PC-9 (cell line): ENCODE results near the gene GALNT5. TPM values are rescaled to one million over a fixed set of nuclear protein-coding genes. Genes with fewer than 3 reads are reported as not detected.

ENCODE experiments used
- BruUV-seq: library from RNA; stranded (reverse); fragments of 400-500 nt; replicated peaks from 2 replicates; lab custom pipeline; 2021; lab: Mats Ljungman, UMichigan
- CTCF ChIA-PET: fragments of 300-600 bp; sonication (Branson Sonifier 250); formaldehyde crosslinking; loops from one replicate; lab custom pipeline; 2022; ENCODE audit warnings: antibody characterized with exemption; lab: Charles Lee
- POLR2A ChIA-PET: fragments of 300-600 bp; sonication (Branson Sonifier 250); formaldehyde crosslinking; loops from one replicate; lab custom pipeline; 2022; ENCODE audit warnings: antibody characterized with exemption; ENCODE audit not compliant: unreplicated experiment; lab: Charles Lee
- DNase-seq, 2 experiments: peaks; one replicate each; pipeline versions ENCODE4 v3.0.0 to v3.0.0-alpha.2; 2015 to 2022; ENCODE audit warnings: mixed read lengths in 1 of 2
- H2AFZ ChIP-seq: fragments of 200-600 bp; sonication (generic); 2 replicates; pipeline ENCODE4 v1.8.1; 2017; ENCODE audit warnings: antibody characterized with exemption
- H3F3A ChIP-seq: fragments of 200-600 bp; sonication (generic); 2 replicates; pipeline ENCODE4 v1.8.1; 2017; ENCODE audit warnings: antibody characterized with exemption, mild to moderate bottlenecking, low read depth; ENCODE audit not compliant: insufficient read depth
- H3K27ac ChIP-seq: fragments of 200-600 bp; sonication (generic); 2 replicates; pipeline ENCODE4 v1.6.1; 2016; ENCODE audit warnings: mixed run types
- H3K27me3 ChIP-seq: fragments of 200-600 bp; sonication (generic); 2 replicates; pipeline ENCODE4 v1.6.1; 2016; ENCODE audit warnings: low read depth, mixed run types; ENCODE audit not compliant: insufficient read depth
- H3K36me3 ChIP-seq: fragments of 200-600 bp; sonication (generic); 2 replicates; pipeline ENCODE4 v1.6.1; 2016; ENCODE audit warnings: low read depth, mixed run types
- H3K4me1 ChIP-seq: fragments of 200-600 bp; sonication (generic); replicated peaks from 2 replicates; pipeline ENCODE4 v1.6.1; 2016; ENCODE audit warnings: mixed run types; ENCODE audit not compliant: insufficient read depth
- H3K4me2 ChIP-seq: fragments of 200-600 bp; sonication (generic); 2 replicates; pipeline ENCODE4 v1.6.1; 2017; ENCODE audit warnings: mixed run types
- H3K4me3 ChIP-seq: fragments of 200-600 bp; sonication (generic); 2 replicates; pipeline ENCODE4 v1.6.1; 2016; ENCODE audit warnings: mixed run types
- H3K79me2 ChIP-seq: fragments of 200-600 bp; sonication (generic); 2 replicates; pipeline ENCODE4 v1.6.1; 2017; ENCODE audit warnings: low read depth, mixed run types
- H3K9me2 ChIP-seq: fragments of 200-600 bp; sonication (generic); 2 replicates; pipeline ENCODE4 v1.8.1; 2017; ENCODE audit warnings: mild to moderate bottlenecking; ENCODE audit not compliant: insufficient read depth
- H3K9me3 ChIP-seq: fragments of 200-600 bp; sonication (generic); 2 replicates; pipeline ENCODE4 v1.8.1; 2016; ENCODE audit warnings: low read depth; ENCODE audit not compliant: insufficient read depth
- H4K20me1 ChIP-seq: fragments of 200-600 bp; sonication (generic); 2 replicates; pipeline ENCODE4 v1.8.1; 2017; ENCODE audit not compliant: insufficient read depth
- EZH2 ChIP-seq: fragments of 200-600 bp; sonication (generic); IDR thresholded peaks from 2 replicates; pipeline ENCODE4 v1.8.0; 2017; ENCODE audit warnings: antibody characterized with exemption, low read depth
- intact Hi-C: fragments of 100-400 bp; cut with micrococcal nuclease; formaldehyde crosslinking; loops from one replicate; pipeline ENCODE4 v1.10.0; 2022; ENCODE audit not compliant: unreplicated experiment
- total RNA-seq: library from RNA; stranded (reverse); gene quantifications from 2 replicates; pipeline ENCODE4 v1.2.3, GENCODE V29; 2021
- TF ChIP-seq, protein P1 (sequence below): fragments of 200-600 bp; sonication (generic); conservative IDR thresholded peaks from 2 replicates; pipeline ENCODE4 v1.6.1; 2017; ENCODE audit warnings: mixed run types, antibody characterized with exemption, mild to moderate bottlenecking, moderate library complexity

The GALNT5 gene
- total RNA-seq, 1 experiment from 2014 or later, result 1.9 TPM

- Histone ChIP-seq H3K27me3 (no peaks in the 10 kb centered on the region), H3F3A (no peaks in the 10 kb centered on the region), H3K4me2 (no peak overlapping the region), H3K27ac (no peak overlapping the region), H3K4me1 (no peaks in the 10 kb centered on the region), H3K4me3 (no peak overlapping the region), H4K20me1 (no peaks in the 10 kb centered on the region), H2AFZ (no peak overlapping the region), H3K79me2 (no peaks in the 10 kb centered on the region), H3K9me2 (no peaks in the 10 kb centered on the region), H3K36me3 (no peaks in the 10 kb centered on the region), H3K9me3 (no peaks in the 10 kb centered on the region)
- BruUV-seq, result no TSS peak
- no peak for TF ChIP-seq EZH2
- TF ChIP-seq, protein P1, sequence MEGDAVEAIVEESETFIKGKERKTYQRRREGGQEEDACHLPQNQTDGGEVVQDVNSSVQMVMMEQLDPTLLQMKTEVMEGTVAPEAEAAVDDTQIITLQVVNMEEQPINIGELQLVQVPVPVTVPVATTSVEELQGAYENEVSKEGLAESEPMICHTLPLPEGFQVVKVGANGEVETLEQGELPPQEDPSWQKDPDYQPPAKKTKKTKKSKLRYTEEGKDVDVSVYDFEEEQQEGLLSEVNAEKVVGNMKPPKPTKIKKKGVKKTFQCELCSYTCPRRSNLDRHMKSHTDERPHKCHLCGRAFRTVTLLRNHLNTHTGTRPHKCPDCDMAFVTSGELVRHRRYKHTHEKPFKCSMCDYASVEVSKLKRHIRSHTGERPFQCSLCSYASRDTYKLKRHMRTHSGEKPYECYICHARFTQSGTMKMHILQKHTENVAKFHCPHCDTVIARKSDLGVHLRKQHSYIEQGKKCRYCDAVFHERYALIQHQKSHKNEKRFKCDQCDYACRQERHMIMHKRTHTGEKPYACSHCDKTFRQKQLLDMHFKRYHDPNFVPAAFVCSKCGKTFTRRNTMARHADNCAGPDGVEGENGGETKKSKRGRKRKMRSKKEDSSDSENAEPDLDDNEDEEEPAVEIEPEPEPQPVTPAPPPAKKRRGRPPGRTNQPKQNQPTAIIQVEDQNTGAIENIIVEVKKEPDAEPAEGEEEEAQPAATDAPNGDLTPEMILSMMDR, result no peak
- DNase-seq, result no peak
- ChIA-PET POLR2A (no interaction called here), CTCF (no interaction called here)
- intact Hi-C loops, result no loop called here
These were observed 76.0 kb downstream of the GALNT5 start for GRCh38 chr2:157333304-157334047.

GRCh38 chr2:157334335-157334734 lies 76.8 kb downstream of the GALNT5 start:
- H3K36me3 ChIP-seq, result no peaks in the 10 kb centered on the region
- DNase-seq, result no peak
- BruUV-seq, result no TSS peak
- no peaks in the 10 kb centered on the region for H3K79me2 ChIP-seq
- intact Hi-C loops, result no loop called here
- no peaks in the 10 kb centered on the region for H3F3A ChIP-seq
- TF ChIP-seq, protein P1, result no peak
- TF ChIP-seq EZH2, result no peak
- no peak overlapping the region for H3K4me3 ChIP-seq
- POLR2A ChIA-PET, result no interaction called here
- H3K4me2 ChIP-seq, result no peak overlapping the region
- no peaks in the 10 kb centered on the region for H3K4me1 ChIP-seq
- no peak overlapping the region for H2AFZ ChIP-seq
- no peaks in the 10 kb centered on the region for H3K9me3 ChIP-seq
- H3K9me2 ChIP-seq, result no peaks in the 10 kb centered on the region
- CTCF ChIA-PET, result no interaction called here
- H3K27me3 ChIP-seq, result no peaks in the 10 kb centered on the region
- H3K27ac ChIP-seq, result no peak overlapping the region
- no peaks in the 10 kb centered on the region for H4K20me1 ChIP-seq

GRCh38 chr2:157334797-157335196 lies 77.3 kb downstream of the GALNT5 start:
- no peaks in the 10 kb centered on the region for H3K4me1 ChIP-seq
- H3F3A ChIP-seq, result no peaks in the 10 kb centered on the region
- H3K4me2 ChIP-seq, result no peak overlapping the region
- intact Hi-C loops, result no loop called here
- no peaks in the 10 kb centered on the region for H3K36me3 ChIP-seq
- CTCF ChIA-PET, result no interaction called here
- H3K27ac ChIP-seq, result no peak overlapping the region
- POLR2A ChIA-PET, result no interaction called here
- H3K9me3 ChIP-seq, result no peaks in the 10 kb centered on the region
- H4K20me1 ChIP-seq, result no peaks in the 10 kb centered on the region
- TF ChIP-seq EZH2, result no peak
- TF ChIP-seq, protein P1, result no peak
- H3K79me2 ChIP-seq, result no peaks in the 10 kb centered on the region
- no TSS peak for BruUV-seq
- H3K4me3 ChIP-seq, result no peak overlapping the region
- no peaks in the 10 kb centered on the region for H3K27me3 ChIP-seq
- no peak overlapping the region for H2AFZ ChIP-seq
- no peaks in the 10 kb centered on the region for H3K9me2 ChIP-seq
- no peak for DNase-seq
